Stimulated activated naive CD4-positive, alpha-beta T cell treated with Interleukin-2 at 50 U/mL for 16 hours (primary cell): ENCODE data around the gene DMD.

Source experiments
- DNase-seq: peaks from one replicate; lab custom pipeline; 2025; lab: John Stamatoyannopoulos, UW

DMD gene

GRCh38 chrX:32483534-32484136 lies 727.7 kb downstream of the DMD start:
- no peak for DNase-seq

GRCh38 chrX:32480019-32480418 lies 731.3 kb downstream of the DMD start:
- no peak for DNase-seq

DNA sequence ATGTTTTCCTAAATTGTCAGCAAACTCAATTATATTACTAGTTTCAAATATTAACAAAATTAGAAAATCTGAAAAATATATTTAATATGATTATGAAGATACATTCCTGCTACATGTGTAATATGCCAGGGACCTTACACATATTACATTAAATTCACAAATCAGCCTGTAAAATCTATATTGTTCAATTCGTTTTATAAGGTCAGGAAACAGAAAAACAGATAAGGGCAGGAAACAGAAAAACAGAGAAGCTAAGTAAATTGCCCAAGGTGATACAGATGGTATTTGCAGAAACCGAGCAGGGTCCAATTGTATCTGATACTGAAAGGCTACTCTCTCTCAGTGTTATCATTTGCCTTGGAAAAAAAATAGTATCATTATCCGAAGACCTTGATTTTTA lies 739.0 kb downstream of the DMD start:
- DNase-seq: no peak

GRCh38 chrX:32455704-32456103 lies 755.6 kb downstream of the DMD start:
- DNase-seq: no peak

GRCh38 chrX:32451954-32452695 lies 759.2 kb downstream of the DMD start:
- DNase-seq: no peak

DNA sequence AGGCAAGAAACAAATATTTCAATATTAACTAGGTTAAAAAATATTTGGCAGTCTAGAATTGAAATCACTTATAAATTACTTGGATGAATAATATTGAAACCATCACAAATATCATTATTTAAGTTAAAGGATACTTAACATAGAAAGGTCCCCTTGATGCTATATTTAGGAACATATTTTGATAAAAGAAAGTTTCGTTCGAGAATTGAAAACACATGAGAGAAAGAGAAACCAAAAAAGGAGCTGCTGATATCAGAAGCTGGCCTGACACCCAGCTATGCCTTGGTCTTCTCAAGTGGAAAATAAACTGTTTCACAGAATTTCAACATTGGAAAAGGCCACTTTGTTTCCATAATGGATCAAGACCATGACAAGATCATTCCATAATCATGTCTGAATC lies 762.4 kb downstream of the DMD start:
- no peak for DNase-seq

DNA sequence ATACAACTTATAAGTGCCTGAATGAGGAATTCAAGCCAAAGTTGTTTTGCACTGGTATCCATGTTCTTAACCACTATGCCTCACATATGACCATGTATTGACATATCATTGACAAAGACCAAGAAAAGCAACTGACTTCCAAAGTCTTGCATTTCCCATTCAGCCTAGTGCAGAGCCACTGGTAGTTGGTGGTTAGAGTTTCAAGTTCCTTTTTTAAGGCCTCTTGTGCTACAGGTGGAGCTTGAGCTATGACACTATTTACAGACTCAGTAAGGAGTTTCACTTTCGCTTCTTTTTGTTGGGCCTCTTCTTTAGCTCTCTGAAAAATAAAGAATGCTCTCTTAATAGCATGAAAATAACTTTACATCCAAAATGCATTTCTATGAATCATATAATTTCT lies 763.0 kb downstream of the DMD start:
- no peak for DNase-seq

DNA sequence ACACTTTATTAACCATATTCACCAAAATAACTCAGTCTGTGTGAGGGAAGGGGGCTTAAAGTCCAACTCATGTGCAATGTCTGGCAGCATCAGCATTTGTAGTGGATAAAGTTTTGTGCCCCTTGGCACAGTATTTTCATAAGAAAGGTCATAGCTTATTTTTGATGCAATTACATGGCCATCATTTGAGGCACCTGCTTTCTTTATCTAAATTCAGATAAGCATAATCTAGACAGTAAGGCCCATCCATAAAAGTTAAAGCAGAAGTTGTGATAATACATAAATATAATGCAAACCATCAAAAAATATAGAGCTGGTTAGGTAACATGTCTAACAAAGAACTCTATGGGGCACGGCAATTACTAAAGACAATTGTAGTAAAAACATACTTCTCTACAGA lies 763.7 kb downstream of the DMD start:
- no peak for DNase-seq

DNA sequence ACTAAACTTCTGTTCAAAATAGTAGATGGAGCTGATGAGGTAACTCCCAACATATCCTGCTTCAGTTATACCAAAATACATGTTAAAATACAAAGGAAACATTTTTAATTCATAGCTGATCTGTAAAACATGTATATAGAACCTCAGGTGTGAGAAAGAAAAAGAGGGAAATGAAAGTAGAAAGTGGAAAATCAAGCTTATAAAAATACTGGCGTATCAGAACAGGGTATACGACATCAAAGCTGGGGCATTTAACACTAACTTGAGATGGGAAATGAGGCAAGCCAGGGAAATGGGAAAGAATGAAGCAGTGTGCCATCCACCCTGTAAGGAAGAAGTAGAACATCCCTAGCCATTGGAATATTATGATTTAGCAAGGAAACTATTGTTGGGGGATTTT lies 767.5 kb downstream of the DMD start:
- DNase-seq: no peak

GRCh38 chrX:32421266-32421665 lies 790.1 kb downstream of the DMD start:
- no peak for DNase-seq

- DNase-seq: no peak
Measured at GRCh38 chrX:32408389-32408788, 803.0 kb downstream of the DMD start.

- DNase-seq: no peak
Measured at GRCh38 chrX:32397562-32398216, 813.7 kb downstream of the DMD start.

- DNase-seq: no peak
Measured at GRCh38 chrX:32395878-32396277, 815.5 kb downstream of the DMD start.

GRCh38 chrX:32392655-32393054 lies 818.7 kb downstream of the DMD start:
- DNase-seq: no peak

DNA sequence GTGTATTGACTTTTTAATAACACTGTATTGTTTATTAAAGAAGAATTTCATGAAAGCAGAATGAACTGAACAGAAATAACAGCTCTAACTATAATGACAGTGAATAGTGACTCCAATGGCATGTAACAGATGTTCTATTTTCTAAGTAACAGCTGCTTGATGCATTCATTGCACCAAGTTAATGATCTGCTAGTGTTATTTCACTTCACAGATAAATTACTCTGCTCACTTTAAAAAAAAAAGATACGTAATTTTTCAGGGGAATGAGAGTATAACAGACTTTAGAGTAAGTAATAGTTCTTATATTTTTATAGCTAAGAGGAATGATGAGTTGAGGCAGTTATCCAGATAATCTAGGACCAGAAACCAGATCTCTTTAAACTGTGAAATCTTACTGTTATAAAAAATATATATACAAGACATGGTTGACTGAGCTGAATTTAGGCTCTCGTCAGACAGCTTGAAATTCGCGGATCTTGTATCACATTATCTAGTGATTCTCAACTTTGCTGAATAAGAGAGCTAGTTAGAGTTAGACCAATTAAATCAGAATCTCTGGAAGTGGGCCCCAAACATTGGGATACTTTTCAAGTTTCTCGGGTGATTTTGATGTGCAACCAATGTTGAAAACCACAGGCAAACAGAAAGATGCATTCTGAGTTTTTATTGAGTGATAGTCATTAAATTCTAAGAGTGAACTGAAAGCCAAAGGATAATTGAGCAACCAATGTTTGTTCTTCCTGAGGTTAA lies 840.7 kb downstream of the DMD start:
- DNase-seq: no peak

DNA sequence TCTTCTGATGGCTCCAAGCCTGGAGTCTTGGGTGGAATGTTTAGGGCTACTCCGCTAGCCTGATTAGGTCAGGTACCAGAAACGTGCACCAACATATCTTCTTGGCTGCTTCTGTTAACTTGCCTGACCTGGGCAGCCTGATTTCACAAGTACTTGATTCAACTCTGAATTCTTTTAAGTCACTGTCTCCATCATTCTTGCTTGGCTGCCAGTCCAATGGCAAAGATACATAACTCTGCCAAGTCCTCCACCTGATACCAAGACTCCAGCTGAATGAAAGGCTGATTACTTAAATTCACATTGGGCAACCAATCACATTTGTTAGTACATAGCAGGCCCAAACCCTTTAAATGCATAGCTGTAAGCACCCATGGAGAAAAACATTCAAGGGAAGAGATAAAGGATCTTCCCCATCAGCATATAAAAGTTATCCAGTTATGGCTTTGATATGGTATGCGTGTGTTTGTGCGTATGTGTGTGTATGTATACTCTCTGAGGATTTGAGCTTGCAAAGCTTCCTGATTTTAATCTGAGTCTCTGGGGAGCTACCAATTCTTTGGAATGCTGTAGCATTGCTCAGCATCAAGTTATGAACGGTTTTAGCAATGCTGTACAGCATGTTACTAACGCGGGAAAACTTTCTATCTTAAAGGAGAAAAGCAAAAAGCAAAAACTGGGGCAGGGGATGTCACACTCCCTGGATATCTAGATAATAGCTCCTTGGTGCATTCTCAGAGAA lies 917.2 kb downstream of the DMD start:
- DNase-seq: no peak

GRCh38 chrX:32289356-32289755 lies 922.0 kb downstream of the DMD start:
- DNase-seq: no peak

DNA sequence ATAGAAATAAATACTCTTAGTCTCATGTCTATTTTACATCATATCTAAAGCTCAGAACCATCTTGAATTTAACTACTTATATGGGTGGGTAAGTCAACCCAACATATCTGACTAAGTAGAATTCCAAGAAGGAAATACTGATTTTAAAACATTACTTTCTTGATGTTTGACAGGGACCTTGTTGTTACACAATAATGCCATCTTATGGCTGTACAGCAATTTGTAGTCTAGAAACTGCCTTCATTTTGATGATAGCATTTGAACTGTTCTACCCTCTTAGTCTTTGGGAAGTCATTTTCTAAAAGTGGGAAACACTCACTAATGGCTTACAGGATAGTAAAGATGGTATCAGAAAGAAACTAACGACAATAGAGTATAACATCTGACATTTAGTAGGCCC lies 929.5 kb downstream of the DMD start:
- no peak for DNase-seq

DNA sequence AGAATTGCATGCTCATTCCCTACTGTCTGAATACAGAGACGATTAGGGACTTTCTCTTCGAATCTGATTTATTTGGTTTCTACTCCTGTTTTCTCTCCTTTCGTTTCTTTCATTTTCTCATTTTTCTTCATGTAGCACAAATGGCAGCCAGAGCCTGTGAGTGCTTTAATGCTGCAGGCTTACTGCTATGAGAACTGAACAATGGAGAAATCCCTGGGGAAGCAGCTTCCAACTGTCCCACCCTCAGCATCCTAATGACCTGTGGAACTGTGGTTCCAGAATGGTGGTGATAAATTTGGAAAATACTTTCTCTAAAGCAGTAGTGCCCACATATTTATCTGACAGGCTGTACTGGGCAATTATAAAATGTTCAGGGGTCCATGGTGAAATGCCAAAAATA lies 930.4 kb downstream of the DMD start:
- no peak for DNase-seq

DNA sequence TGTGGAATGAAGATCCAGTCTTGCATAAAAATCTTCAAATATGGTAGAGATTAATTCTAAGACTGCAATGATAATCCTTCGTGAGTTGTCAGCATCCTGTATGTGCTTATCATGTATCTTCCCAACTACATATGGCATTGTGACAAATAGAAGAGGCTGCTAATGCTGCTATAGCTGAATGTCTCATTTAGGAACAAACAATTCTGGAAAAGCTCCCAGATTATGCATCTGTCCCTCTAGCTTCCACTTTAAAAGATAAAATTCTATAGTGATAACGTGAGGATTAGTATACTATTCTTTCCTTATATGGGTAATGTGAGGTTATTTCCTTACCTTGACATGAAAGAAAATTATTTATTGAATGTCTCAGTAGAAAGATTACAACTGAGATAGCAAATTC lies 930.9 kb downstream of the DMD start:
- no peak for DNase-seq

DNA sequence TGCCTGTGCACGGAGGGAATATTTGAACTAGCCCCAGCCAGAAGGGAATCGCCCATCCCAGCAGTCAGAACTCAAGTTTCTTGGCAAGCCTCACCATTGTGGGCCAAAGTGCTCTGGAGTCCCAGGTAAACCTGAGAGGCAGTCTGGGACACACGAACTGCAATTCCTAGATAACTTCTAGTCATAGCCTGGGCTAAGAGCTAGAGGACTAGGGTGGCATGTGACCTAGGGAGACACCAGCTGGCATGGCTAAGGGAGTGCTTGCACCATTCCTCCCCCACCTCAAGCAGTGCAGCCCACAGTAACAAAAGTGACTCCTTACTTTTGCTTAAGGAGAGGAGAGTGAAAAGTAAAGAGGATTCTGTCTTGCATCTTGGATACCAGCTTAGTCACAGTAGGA lies 935.2 kb downstream of the DMD start:
- DNase-seq: no peak

GRCh38 chrX:32269866-32270265 lies 941.5 kb downstream of the DMD start:
- no peak for DNase-seq
